Measurements from ENCODE around the gene ENDOU.

Gene ENDOU

DNA sequence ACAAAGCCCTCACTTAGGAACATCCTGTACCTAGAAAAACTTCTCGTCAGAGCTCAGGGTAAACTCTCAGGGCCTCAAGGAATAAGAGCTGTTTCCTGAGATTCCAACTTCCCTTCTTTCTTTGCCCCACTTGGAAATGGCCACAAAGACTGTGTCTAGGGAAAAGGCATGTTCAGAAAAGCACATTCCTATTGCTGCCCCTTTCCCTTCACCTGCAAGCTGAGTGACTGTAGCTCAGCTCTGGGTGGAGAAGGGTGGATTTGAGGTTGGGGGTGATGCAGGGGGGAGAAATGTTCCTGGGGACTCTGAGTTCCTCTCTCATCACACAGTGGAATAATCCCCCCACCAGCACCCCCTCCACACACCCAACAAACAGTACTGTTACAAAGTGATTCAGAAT is 6.8 kb downstream of the ENDOU start:
- DNase-seq (ENCODE audit: low read depth in 2 of 2), result no peak

DNA sequence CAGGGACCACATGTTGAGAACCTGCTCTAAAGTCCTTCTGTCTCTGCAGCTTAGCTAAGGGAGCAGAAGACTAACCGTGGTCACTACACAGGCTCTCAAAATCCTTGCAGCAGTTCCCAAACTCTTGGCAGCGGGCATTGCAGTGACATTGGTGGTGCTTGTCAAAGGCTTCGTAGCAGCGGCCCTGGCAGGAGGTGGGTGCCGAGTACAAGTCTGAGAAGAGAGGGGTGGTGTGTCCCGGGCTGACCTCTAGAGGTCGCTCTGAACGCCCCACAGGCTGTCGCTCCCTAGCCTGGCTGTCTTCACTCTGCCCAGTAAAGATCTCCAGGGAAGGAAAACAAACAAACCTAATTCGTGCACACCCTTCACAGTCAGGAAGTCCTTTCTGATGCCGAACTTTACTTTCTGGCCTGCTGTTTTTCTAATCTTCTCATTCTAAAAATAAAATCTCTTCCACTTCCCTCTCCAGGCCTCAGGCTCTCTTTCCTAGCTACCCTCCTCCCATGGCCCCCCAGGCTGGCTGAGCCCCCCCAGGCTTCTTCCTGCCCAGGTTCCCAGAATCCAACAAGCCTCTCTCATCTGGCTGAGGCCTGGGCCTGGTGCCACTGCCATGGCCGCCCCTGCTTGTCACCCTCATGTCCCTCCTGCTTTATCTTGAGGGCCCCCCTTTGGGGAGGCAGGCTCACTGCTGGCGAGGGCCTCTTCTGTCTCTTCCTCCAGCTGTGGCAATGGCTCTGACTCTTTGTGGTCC is 7.7 kb downstream of the ENDOU start:
- DNase-seq (ENCODE audit: low read depth in 2 of 2), result peak in 1 of 2 donors; percentile 26

DNA sequence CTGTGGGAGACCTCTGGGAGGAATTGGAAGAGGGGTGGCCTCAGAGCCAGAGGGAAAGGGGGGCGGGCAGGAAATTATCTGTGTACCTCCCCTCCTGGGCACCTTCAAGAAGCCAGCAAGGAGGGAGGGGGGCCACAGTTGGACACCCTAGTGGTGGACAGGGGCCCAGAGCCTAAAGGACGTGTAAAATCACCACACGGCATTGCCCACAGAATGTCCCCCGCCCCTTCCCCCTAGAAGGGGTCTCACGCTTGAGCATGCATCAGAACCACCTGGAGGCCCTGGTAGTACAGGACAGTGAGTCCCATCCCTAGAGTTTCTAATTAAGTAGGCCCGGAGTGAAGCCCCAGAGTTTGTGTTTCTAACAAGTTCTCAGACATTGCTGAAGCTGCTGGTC is 8.2 kb downstream of the ENDOU start:
- no peak for DNase-seq (ENCODE audit: low read depth in 2 of 2)

DNA sequence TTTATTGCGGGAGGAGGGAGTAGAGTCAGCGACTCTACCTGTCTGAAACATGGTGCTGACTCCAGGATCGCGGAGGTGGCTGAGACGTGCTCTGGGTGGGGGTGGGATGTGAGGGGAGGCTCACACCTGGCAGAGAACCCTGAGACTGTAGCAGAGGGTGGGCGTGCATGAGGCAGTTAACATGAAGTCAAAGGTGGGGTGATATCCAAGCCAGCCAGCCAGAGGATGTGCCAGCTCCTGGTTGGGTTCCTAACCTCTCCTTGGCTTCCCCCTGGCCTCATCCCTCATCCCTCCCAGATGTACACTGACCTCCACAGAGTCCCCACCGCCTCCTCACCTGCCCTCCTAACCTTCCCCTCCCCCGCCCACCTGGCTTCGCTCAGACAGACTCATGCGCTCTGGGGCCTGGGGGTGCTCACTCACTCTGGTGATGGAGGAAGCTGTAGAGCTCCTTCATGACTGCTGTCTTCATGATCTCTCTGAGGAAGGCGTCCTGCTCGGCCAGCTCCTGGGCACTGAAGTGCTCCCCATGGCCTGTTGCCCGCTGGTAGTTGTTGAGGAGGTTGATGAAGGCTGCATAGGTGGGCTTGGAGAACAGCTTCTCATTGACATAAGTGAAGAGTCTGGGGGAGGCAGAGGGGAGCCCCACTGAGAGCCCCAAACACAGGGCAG is 9.3 kb downstream of the ENDOU start:
- DNase-seq (ENCODE audit: low read depth in 2 of 2), result no peak

DNA sequence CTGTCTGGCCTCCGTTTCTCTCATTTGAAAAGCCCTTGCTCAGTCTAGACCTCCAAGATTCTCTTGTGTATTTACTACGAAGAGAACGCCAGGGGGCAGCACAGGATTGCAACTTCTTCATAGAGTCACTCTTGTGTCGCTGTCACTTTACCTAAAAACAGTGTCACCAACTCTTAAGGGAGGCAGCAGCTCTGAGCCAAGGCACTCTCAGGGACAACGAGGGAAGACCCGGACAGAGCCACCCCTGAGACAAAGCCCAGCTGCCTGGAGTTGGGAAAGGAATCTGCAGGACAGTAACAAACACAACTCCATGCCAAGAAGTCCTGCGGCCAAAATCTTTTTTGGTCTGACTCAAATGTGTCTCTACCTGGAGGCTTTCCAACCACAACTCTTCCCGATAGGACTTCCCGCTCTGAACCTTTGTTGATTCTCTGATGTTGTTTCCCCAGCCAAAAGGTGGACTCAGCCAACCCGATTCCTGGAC is 9.9 kb downstream of the ENDOU start:
- DNase-seq (ENCODE audit: low read depth in 2 of 2), result peak; percentile 60 to 75

DNA sequence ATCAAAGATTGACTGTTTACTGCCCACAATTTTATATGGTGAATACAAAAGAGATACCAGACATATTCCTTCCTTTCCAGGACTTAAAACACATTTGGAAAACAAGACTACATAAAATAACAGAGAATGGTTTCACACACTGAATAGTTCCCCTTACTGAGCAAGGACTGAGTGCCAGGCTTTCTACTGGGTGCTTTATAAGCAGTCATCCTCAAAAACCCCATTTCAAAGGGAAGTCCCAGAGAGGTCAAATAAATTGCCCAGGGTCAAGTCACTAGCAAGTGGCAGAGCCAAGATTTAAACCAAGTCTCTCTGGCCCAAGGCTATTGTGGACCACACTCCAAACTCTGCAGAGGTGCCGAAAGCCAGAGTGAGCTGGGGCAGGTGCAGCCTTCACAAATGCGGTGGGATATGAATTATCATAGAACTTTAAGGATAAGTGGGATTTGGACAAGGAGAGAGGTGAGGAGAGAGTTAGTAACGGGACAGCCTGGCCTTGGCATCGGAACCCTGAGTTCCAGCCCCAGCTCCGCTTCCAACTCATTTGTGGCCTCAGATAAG is 10.4 kb downstream of the ENDOU start:
- no peak for DNase-seq (ENCODE audit: low read depth in 2 of 2)

DNA sequence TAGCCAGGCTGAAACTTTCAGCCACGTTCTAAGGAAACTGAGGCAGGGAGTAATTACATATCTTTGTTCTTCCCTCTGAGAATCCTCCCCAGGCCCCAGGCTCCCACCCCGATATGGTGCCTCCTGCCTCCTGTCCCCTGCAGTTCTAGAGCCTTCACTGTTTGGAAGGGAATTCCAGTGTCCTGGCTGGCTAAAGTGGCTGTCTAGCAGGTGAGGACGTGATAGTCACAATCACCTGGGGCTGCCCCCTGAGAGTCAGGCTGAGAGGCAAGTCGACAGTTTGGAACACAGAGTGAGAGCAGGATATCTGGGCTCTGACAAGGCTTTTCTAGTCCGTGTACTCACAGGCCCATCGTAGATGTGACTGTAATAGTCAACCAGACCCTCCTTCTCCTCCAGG is 13.1 kb downstream of the ENDOU start:
- no peak for DNase-seq (ENCODE audit: low read depth in 2 of 2)

DNA sequence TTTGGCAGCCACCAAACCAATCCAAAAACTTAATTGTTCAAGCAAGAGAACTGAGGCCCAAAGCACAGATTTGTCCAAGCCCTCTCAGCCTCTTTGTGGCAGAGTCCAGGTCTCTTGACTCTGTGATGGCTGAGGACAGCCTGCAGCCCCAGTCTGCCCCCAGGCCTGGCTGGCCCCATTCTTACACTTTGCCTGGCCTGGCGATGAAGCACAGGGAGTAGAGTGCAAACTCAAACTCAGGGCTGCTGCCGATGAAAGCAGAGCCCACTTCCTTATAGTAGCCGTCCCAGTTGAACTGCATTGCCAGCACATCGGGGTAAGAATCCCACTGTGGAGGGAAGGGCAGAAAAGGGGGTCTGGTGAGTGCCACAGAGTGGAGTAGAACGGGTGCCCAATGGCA is 13.8 kb downstream of the ENDOU start:
- DNase-seq (ENCODE audit: low read depth in 2 of 2), result no peak

DNA sequence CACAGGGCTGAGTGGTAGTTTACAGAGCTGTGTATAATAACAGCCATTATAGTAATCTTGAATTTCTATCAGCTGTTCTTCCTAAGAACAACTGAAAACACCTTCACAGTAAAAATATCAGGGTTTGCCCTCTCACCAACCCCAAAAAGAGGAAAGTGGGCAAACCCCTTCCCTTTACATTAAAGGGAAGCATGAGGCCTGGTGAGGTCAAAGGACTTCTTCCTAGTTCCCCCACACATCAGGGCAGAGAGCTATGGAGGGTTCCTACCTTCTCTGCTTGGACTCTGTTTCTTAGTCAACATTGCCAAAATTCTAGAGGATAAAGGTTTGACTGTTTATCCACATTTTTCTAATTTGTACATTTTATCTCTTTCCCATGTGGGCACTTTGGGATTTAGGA is 15.0 kb downstream of the ENDOU start:
- DNase-seq (ENCODE audit: low read depth in 2 of 2), result no peak

DNA sequence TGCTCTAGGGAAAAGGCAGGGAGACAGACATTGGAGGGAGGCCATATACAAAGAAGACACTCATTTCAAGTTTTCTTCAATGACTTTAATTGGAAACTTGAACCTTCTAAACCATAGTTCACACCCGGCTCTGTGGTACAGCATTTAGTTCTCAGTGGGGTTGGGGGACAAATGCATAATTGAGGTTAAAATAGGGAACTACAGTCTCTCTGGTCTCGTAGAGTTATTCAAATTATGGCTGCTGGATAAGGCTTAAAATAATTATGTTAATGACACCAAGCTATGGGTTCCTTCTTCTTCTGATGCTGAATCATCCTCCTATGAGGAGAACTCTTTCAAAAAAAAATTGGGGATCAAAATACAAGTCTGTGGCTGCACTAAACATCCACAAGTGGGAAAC is 15.6 kb downstream of the ENDOU start:
- DNase-seq (ENCODE audit: low read depth in 2 of 2), result no peak

DNA sequence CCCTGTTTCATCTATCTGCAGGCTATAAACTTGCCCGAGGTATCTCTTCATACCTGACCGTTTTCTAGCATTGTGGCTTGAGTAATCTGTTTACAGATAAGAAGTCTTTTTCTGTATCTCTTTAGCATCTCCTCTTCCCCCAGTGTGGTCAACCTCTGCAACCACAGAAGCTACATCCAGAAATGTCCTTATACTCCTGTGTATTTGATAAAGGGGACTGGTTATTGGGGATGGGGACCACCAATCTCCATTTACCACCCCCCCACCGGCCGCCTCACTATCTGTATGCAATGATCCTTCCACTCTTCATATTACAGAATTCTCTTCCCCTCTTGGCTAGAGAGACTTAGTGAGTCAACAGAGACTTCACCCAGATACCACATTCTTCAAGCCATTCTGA is 16.1 kb downstream of the ENDOU start:
- DNase-seq (ENCODE audit: low read depth in 2 of 2), result no peak

DNA sequence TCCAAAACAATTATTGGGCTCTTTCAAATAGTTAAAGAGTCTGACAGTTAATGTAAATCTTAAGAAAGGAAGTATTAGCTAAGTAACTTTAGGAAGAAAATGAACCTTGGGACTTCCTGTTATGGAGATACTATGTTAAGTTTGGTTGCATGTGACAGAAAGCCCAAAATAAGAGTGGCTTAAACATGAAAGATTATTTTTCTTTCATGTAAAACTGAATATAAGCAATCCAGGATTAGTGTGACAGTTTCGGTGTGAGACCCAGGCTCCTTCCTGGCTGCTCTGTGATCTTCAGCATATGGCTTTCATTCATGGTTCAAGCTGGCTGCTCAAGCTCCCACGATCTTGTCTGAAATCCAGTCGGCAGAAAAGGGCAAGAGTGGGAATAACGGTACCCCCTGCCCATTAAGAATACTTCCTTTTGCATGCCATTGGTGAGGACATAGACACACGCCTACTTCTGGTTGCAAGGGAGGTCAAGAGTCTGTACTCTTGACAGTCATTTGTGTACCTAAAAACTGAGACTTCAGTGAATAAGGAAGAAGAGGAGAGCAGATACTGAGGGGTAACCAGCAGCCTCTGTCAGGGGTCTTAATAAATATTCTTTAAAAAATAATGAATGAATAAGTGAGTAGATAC is 17.3 kb downstream of the ENDOU start:
- DNase-seq (ENCODE audit: low read depth in 2 of 2), result no peak

DNA sequence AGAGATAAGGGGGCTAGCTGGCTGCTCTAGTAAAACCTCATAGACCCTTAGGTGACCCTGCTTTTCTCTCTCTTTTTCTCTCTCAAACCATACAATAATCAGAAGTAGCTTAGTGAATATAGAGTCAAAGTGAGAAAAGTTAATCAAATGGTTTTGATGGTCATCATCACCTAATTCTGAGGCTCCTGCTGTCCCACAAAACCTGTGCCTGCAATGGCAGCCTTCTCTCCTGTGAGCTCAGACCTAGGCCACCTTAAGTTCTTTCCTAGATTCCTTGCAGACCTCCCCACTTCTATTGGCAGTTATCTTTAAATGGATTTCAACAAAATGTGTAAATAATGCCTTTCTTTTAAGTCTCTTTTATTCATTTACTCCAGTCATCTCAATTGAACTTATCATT is 17.9 kb downstream of the ENDOU start:
- no peak for DNase-seq (ENCODE audit: low read depth in 2 of 2)

DNA sequence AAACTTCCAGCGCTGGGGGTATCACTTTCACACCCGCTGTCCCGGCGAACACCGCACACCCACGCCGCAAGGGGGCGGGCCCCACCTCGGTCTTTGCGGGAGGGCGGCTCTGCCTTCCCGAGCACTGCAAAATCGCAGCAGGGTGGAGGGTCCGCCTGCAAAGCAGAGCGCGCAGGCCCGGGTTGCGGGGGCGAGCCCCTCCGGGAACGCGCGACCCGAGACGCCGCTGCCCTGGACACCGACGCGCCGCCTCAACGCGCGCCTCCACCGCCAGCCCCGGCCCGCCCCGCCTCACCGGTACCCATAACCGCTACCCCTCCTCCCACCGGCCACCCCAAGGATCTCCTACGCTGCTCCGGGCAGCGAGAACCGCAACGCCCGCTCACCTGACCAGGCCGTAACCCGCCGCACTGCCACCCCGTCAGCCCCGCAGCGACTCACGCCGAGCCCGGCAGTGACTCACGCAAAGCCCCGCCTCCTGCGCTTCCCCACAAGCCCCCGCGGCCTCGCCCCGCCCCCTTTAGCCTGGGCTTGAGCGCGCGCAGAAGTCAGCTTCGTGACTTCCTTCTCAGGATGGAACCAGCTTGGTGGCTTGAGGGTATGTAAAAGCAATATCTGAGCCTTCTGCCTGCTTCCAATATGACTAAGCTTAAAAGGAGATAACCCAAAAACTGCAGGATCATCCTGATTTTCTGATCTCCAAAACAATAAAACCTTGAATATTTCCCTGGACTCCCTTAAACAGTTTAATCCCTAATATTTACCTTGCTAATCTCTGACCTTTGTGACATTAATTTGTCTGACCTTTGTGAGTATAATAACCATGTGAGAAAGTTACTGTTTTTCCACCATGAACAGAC is 19.5 kb downstream of the ENDOU start, which contains the start of gene RPAP3:
Gene RPAP3 (minus strand): TSS at position 465 of the 860 bp plus-strand sequence. CDS start 3,190 bp downstream, outside the sequence.
- peak; percentile 94 to 96 for DNase-seq (ENCODE audit: low read depth in 2 of 2)

DNA sequence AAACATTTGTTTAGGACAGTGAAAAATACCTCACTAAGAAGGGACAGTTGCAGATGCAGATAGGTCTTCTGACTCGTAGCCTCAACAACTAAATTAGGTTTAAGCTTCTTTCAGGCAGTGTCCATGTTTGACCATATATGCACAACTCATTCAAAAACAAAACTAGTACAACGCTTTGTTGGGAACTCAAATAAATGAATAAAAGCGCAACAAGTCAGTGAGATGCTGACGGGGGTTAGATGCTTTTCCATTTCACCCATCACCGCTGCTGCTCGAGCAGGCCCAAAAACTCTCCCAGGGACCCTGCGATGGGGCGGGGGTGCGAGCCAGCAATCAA is 20.1 kb downstream of the ENDOU start:
- no peak for DNase-seq (ENCODE audit: low read depth in 2 of 2)

DNA sequence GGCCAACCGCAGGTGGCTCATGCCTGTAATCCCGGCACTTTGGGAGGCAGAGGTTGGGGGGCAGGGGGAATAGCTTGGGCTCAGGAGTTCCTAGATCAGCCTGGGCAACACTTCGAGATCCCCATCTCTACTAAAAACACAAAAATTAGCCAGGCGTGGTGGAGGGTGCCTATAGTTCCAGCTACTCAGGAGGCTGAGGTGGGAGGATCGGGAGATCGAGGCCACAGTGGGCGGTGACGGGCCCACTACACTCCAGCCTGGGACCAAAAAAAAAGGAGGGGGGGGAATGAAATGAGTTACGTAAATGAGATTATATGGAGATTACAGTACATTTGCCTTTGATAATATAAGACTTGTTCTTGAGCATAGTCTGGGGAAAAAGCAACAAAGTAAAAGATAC is 20.6 kb downstream of the ENDOU start:
- no peak for DNase-seq (ENCODE audit: low read depth in 2 of 2)

DNA sequence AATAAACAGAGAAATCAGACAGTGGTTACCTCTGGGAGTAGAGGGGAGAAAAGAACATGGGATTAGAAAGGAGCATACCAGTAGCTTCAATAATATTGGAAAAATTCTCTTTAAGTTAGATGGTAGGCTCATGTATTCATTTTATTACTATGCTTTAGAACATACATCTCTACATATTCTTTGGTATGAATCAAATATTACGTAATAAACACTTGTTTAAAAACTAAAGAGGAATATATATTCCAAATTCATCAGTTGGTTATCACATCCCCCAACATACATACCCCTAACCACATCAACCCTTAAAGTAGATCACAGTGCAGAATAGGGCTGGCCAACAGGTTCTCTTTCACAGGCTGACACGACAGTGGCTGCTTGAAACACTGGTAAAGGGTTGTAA is 25.0 kb downstream of the ENDOU start:
- DNase-seq (ENCODE audit: low read depth in 2 of 2), result no peak

DNA sequence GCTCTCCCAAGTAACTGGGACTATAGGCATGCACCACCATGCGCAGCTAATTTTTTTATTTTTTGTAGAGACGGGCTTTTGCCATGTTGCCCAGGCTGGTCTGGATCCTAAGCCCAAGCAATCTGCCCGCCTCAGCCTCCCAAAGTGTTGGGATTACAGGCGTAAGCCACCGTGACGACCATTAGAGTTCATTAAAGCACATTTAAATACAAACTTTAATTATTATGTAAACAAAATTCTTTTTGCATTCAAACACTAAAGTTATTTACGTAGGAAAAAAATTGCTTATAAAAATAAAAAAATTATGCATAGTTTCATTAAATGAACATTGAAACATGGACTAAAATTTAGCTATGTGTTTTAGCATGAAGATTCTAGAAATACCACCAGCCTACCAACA is 26.7 kb downstream of the ENDOU start:
- no peak for DNase-seq (ENCODE audit: low read depth in 2 of 2)

DNA sequence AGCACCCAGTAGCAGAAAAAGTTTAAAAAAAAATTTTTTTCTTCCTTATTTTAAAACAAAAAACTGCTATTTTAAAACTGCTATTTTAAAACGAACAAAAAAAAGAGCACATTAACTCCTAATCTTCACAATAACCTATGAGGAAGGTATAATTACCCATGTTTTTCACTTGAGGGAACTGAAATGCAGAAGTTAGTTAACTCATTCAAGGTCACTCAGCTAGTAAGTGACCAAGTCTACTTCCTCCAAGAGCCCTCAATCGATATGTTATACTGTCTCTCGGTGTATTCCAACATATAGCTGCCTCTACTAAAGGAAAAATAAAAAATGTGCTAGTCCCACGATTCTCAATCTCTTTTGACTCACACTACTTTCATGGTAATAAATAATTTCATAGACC is 27.2 kb downstream of the ENDOU start:
- DNase-seq (ENCODE audit: low read depth in 2 of 2), result no peak

DNA sequence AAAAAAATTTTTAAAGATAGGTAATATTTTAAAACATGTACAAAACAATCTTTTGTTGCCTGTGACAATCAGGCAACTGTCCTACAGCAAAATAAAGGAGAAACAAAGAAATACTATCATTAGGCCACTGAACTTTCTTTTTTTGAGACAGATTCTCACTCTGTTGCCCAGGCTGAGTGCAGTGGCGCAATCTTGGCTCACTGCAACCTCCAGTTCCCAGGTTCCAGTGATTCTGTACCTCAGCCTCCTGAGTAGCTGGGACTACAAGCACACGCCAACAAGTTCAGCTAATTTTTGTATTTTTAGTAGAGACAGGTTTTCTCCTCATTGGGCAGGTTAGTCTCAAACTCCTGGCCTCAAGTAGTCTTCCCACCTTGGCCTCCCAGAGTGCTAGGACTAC is 36.1 kb downstream of the ENDOU start:
- DNase-seq (ENCODE audit: low read depth in 2 of 2), result no peak

DNA sequence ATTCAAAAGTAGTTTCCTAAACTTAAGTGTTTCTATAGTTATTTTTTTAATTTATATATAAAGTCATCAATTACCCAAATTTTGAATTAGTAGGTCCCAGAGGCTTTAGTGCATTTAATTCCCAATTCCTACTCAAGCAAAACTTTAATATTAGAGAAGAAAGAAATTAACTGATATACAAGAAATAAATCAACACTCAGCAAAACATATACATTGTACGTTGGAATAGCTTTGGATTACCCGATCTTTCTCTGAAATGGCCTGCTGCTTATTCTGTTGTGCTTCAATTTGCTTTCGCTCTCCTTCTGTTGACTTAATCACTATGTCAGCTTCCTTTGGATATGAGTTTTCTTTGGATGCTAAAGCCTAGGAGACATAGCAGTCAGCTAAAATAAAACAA is 37.7 kb downstream of the ENDOU start:
- no peak for DNase-seq (ENCODE audit: low read depth in 2 of 2)

All from stimulated activated CD8-positive, alpha-beta memory T cell treated with anti-CD3 and anti-CD28 coated beads, Interleukin-7, amount 100 ng/mL, for 4 hours (primary cell).